ENCODE measurements around the gene CACNA1B. TPM values are rescaled to one million over a fixed set of nuclear protein-coding genes. Genes with fewer than 3 reads are reported as not detected.

Gene CACNA1B
- total RNA-seq, 1 experiment from 2014 or later = 7.8 TPM

DNA sequence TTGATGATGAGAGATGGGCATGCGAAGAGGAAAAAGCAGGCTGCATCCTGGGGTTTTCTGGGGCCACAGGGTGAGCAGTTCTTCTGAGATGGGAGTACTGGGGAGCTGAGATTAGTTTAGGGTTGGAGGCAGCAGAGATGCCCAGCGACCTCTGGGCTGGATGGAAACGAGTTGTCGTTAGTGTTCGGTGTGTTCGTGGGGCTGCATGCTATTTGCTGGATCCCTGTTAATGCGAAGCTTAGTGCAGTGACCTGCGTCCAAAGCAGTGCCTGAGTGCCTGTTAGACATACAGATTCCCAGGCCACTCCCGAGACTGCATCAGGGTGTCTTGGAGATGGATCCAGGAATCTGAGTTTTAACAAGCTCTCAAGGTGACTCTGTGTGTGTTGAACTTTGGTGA is 201.3 kb downstream of the CACNA1B start:
- no peak for DNase-seq
- peaks cover 13% of the 10 kb centered on the region for H3K9me3 ChIP-seq (ENCODE audit: control insufficient read depth, low read depth, low read length)
- no peaks in the 10 kb centered on the region for H3K79me1 ChIP-seq (ENCODE audit: insufficient read depth, low read depth, low read length, poor library complexity, severe bottlenecking)
- no peak overlapping the region for H2BK120ac ChIP-seq (ENCODE audit: low read depth, low read length, poor library complexity, severe bottlenecking)
- no peak overlapping the region for H2BK5ac ChIP-seq (ENCODE audit: insufficient read length, low read length)
- H4K20me1 ChIP-seq (ENCODE audit: control insufficient read depth, insufficient read depth, insufficient read length) = no peaks in the 10 kb centered on the region
- no peak overlapping the region for H2BK20ac ChIP-seq (ENCODE audit: low read depth, low read length, poor library complexity, severe bottlenecking)
- no peak overlapping the region for H3K14ac ChIP-seq (ENCODE audit: insufficient read depth, low read length)
- H3K27ac Mint-ChIP-seq = no peak overlapping the region; a peak in 1 of 7 replicates
- no peak overlapping the region for H4K91ac ChIP-seq (ENCODE audit: insufficient read length, low read depth, low read length)
- H4K8ac ChIP-seq (replicated peaks; ENCODE audit: insufficient read length, low read depth, low read length) = no peak overlapping the region
- H3K56ac ChIP-seq (ENCODE audit: insufficient read length, low read depth, low read length) = no peak overlapping the region
- H3K79me2 ChIP-seq (ENCODE audit: insufficient read depth, low read length) = no peaks in the 10 kb centered on the region
- no peak overlapping the region for H3K4me3 Mint-ChIP-seq
- H2BK15ac ChIP-seq (ENCODE audit: low read depth, low read length) = no peak overlapping the region
- no peak overlapping the region for H3K4me2 ChIP-seq (ENCODE audit: insufficient read depth, insufficient read length, low read length)
- H3K4ac ChIP-seq (ENCODE audit: low read depth, low read length) = no peak overlapping the region
- peaks cover 37 to 56% (median 43%) of the 10 kb centered on the region in 3 experiments for H3K36me3 Mint-ChIP-seq (ENCODE audit: insufficient read depth in 1 of 3, low read depth in 3 of 3)
- WGBS (ENCODE audit: extremely low coverage, insufficient read length, low lambda C conversion rate) = no CpG with 5 or more reads among the region's 9 CpGs
- no peaks in the 10 kb centered on the region for H3K23me2 ChIP-seq (ENCODE audit: insufficient read length, low read depth, low read length, poor library complexity, severe bottlenecking)
- no peak overlapping the region for H3K18ac ChIP-seq (ENCODE audit: insufficient read length, low read depth, low read length)
- no peak overlapping the region for H3K9ac ChIP-seq (ENCODE audit: extremely low read depth, insufficient read length, low read length)
- no peak overlapping the region for H3K27ac ChIP-seq (ENCODE audit: insufficient read length, low read depth, low read length)
- H3K9me3 Mint-ChIP-seq = peaks cover 6 to 35% of the 10 kb centered on the region in 2 experiments; a peak in 4 of 5 replicates
- H4K5ac ChIP-seq (ENCODE audit: insufficient read length, low read depth, low read length) = no peak overlapping the region
- H2AK5ac ChIP-seq (ENCODE audit: insufficient read length, low read length) = no peak overlapping the region
- H3K27me3 Mint-ChIP-seq (ENCODE audit: low read depth) = peaks cover 2% of the 10 kb centered on the region; the same call in 1 of the 2 replicates
- H3K23ac ChIP-seq (ENCODE audit: insufficient read length, low read depth, low read length) = no peak overlapping the region
- H3K4me1 Mint-ChIP-seq = peaks cover 1 to 2% of the 10 kb centered on the region in 2 experiments; a peak in 3 of 4 replicates
- TF ChIP-seq, protein P1, sequence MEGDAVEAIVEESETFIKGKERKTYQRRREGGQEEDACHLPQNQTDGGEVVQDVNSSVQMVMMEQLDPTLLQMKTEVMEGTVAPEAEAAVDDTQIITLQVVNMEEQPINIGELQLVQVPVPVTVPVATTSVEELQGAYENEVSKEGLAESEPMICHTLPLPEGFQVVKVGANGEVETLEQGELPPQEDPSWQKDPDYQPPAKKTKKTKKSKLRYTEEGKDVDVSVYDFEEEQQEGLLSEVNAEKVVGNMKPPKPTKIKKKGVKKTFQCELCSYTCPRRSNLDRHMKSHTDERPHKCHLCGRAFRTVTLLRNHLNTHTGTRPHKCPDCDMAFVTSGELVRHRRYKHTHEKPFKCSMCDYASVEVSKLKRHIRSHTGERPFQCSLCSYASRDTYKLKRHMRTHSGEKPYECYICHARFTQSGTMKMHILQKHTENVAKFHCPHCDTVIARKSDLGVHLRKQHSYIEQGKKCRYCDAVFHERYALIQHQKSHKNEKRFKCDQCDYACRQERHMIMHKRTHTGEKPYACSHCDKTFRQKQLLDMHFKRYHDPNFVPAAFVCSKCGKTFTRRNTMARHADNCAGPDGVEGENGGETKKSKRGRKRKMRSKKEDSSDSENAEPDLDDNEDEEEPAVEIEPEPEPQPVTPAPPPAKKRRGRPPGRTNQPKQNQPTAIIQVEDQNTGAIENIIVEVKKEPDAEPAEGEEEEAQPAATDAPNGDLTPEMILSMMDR (conservative IDR thresholded peaks at IDR 0.05) = no peak
- H3T11ph ChIP-seq (ENCODE audit: low read length) = no peak overlapping the region
- H2AFZ ChIP-seq (ENCODE audit: low read length) = no peak overlapping the region
- H3K4me1 ChIP-seq (ENCODE audit: insufficient read depth, low read length) = no peaks in the 10 kb centered on the region
- no peak overlapping the region for H2BK12ac ChIP-seq (ENCODE audit: insufficient read length, low read depth, low read length)
- H3K27me3 ChIP-seq (ENCODE audit: insufficient read depth, low read length) = no peaks in the 10 kb centered on the region
